H1 (cell line): ENCODE measurements around the gene LBX1.

ENCODE experiments used
- ASH2L ChIP-seq: fragments of 200-600, 300-600 bp; sonication (generic); IDR thresholded peaks from one replicate; pipeline ENCODE4 v1.7.1; 2017; ENCODE audit warnings: low read length
- ATF2 ChIP-seq: IDR thresholded peaks from 2 replicates; pipeline ENCODE4 v1.6.1; 2012; ENCODE audit warnings: low read length, inconsistent platforms
- BACH1 ChIP-seq: IDR thresholded peaks from 2 replicates; pipeline ENCODE4 v1.6.1; 2012; ENCODE audit warnings: low read length, improper control_type of control experiment
- CTCF ChIP-seq, 3 experiments: IDR thresholded peaks; 1 replicate in 2 of 3; 2 replicates in 1 of 3; pipeline versions ENCODE4 v1.5.1 to v1.6.1; 2011; ENCODE audit warnings: low read length in 3 of 3, mild to moderate bottlenecking in 3 of 3, inconsistent platforms in 2 of 3, low read depth in 1 of 3, moderate library complexity in 1 of 3; ENCODE audit not compliant: insufficient read depth in 1 of 3; ENCODE audit errors: control extremely low read depth in 1 of 3
- EP300 ChIP-seq, 2 experiments: IDR thresholded peaks; 1 replicate in 1 of 2; 2 replicates in 1 of 2; pipeline ENCODE4 v1.6.1; 2011 to 2012; ENCODE audit warnings: low read depth in 2 of 2, low read length in 2 of 2, mild to moderate bottlenecking in 2 of 2, borderline replicate concordance in 1 of 2, inconsistent platforms in 1 of 2, moderate library complexity in 1 of 2
- EZH2 ChIP-seq: fragments of 200-600 bp; sonication (generic); IDR thresholded peaks from 2 replicates; pipeline ENCODE4 v1.7.1; 2012; ENCODE audit warnings: low read depth, mild to moderate bottlenecking, moderate library complexity, low read length, inconsistent platforms; ENCODE audit not compliant: severe bottlenecking
- GABPA ChIP-seq: IDR thresholded peaks from 2 replicates; pipeline ENCODE4 v1.6.1; 2011; ENCODE audit warnings: mild to moderate bottlenecking, low read length, moderate library complexity, borderline replicate concordance; ENCODE audit not compliant: insufficient read depth
- HDAC2 ChIP-seq, 2 experiments: fragments of 300-600 bp in 1 of 2; sonication (generic) in 1 of 2; IDR thresholded peaks; 2 replicates each; pipeline ENCODE4 v1.6.1; 2011 to 2012; ENCODE audit warnings: low read depth in 2 of 2, low read length in 2 of 2, mild to moderate bottlenecking in 2 of 2, moderate library complexity in 2 of 2, borderline replicate concordance in 1 of 2, inconsistent platforms in 1 of 2
- POLR2A ChIP-seq, 2 experiments: IDR thresholded peaks; 1 replicate in 1 of 2; 2 replicates in 1 of 2; pipeline ENCODE4 v1.6.1; 2011; ENCODE audit warnings: low read depth in 2 of 2, low read length in 2 of 2, mild to moderate bottlenecking in 2 of 2; ENCODE audit errors: control extremely low read depth in 1 of 2
- POLR2AphosphoS5 ChIP-seq: IDR thresholded peaks from 2 replicates; pipeline ENCODE4 v1.6.1; 2011; ENCODE audit warnings: low read depth, low read length
- RXRA ChIP-seq: IDR thresholded peaks from 2 replicates; pipeline ENCODE4 v1.6.1; 2011; ENCODE audit warnings: low read depth, mild to moderate bottlenecking, low read length, moderate library complexity; ENCODE audit not compliant: insufficient read depth
- SIX5 ChIP-seq: IDR thresholded peaks from 2 replicates; pipeline ENCODE4 v1.6.1; 2011; ENCODE audit warnings: mild to moderate bottlenecking, low read depth, low read length
- SP1 ChIP-seq: IDR thresholded peaks from 2 replicates; pipeline ENCODE4 v1.6.1; 2011; ENCODE audit warnings: low read depth, low read length
- YY1 ChIP-seq: IDR thresholded peaks from 2 replicates; pipeline ENCODE4 v1.6.1; 2011; ENCODE audit warnings: low read depth, mild to moderate bottlenecking, low read length

- no peak for TF ChIP-seq CTCF (IDR thresholded peaks at IDR 0.05; ENCODE audit: control extremely low read depth in 1 of 3, insufficient read depth in 1 of 3, low read depth in 1 of 3, low read length in 3 of 3)
- TF ChIP-seq ASH2L: no peak
- no peak for TF ChIP-seq BACH1
- no peak for TF ChIP-seq GABPA
- no peak for TF ChIP-seq POLR2AphosphoS5
- no peak for TF ChIP-seq EZH2
- no peak for TF ChIP-seq EP300 (IDR thresholded peaks at IDR 0.05; ENCODE audit: borderline replicate concordance in 1 of 2, low read depth in 2 of 2, low read length in 2 of 2)
- TF ChIP-seq SP1: no peak
- no peak for TF ChIP-seq HDAC2 (IDR thresholded peaks at IDR 0.05; ENCODE audit: borderline replicate concordance in 1 of 2, low read depth in 2 of 2, low read length in 2 of 2)
- TF ChIP-seq RXRA: no peak
- TF ChIP-seq SIX5: peak; percentile 72
- TF ChIP-seq ATF2: no peak
- no peak for TF ChIP-seq POLR2A (IDR thresholded peaks at IDR 0.05; ENCODE audit: control extremely low read depth in 1 of 2, low read depth in 2 of 2, low read length in 2 of 2)
- peak; percentile 91 for TF ChIP-seq YY1
These were observed 29.1 kb upstream of the LBX1 start for GRCh38 chr10:101258179-101258885.
